Panc1 (cell line): ENCODE data around the gene PSMD7. TPM values are rescaled to one million over a fixed set of nuclear protein-coding genes. Genes with fewer than 3 reads are reported as not detected.

Experiments used
- ATAC-seq: fragments of 200-7000 bp; cut with Tn5 transposase; 2 replicates; pipeline ENCODE4 v1.9.1; 2020; ENCODE audit warnings: mild to moderate bottlenecking, moderate library complexity
- BruUV-seq: library from RNA; stranded (reverse); fragments of 400-500 nt; replicated peaks from 2 replicates; lab custom pipeline; 2021; lab: Mats Ljungman, UMichigan
- CTCF ChIA-PET: fragments of 300-600 bp; sonication (Branson Sonifier 250); formaldehyde crosslinking; loops from one replicate; lab custom pipeline; 2022; ENCODE audit warnings: antibody characterized with exemption; lab: Charles Lee
- POLR2A ChIA-PET: fragments of 300-600 bp; sonication (Branson Sonifier 250); formaldehyde crosslinking; loops from one replicate; lab custom pipeline; 2022; ENCODE audit warnings: antibody characterized with exemption; lab: Charles Lee
- DNase-seq: peaks from one replicate; pipeline ENCODE4 v3.0.0-alpha.2; 2010; ENCODE audit warnings: low read depth, low spot score
- H3K27ac ChIP-seq: 2 replicates; pipeline ENCODE4 v1.5.1; 2011; ENCODE audit warnings: mild to moderate bottlenecking, low read length, inconsistent platforms
- H3K27me3 ChIP-seq: fragments of 200-500 bp; sonication (Bioruptor generic); 2 replicates; pipeline ENCODE4 v1.6.0; 2014; ENCODE audit warnings: low read length, inconsistent platforms; ENCODE audit not compliant: control insufficient read depth, insufficient read depth
- H3K36me3 ChIP-seq: fragments of 200-500 bp; sonication (Bioruptor generic); 2 replicates; pipeline ENCODE4 v1.5.1; 2014; ENCODE audit warnings: inconsistent platforms, mild to moderate bottlenecking, low read length, moderate library complexity; ENCODE audit not compliant: control insufficient read depth, insufficient read depth
- H3K4me1 ChIP-seq: 2 replicates; pipeline ENCODE4 v1.5.1; 2011; ENCODE audit warnings: inconsistent platforms, mild to moderate bottlenecking, low read length, moderate library complexity; ENCODE audit not compliant: control insufficient read depth, insufficient read depth
- H3K4me3 ChIP-seq, 2 experiments: 2 replicates each; pipeline ENCODE4 v1.5.1; 2011 to 2012; ENCODE audit warnings: low read depth in 2 of 2, low read length in 2 of 2, mild to moderate bottlenecking in 2 of 2, inconsistent platforms in 1 of 2, moderate library complexity in 1 of 2
- H3K9me3 ChIP-seq: fragments of 200-500 bp; sonication (Bioruptor generic); 2 replicates; pipeline ENCODE4 v1.5.1; 2014; ENCODE audit warnings: low read depth, mild to moderate bottlenecking, inconsistent platforms, low read length, moderate library complexity; ENCODE audit not compliant: control insufficient read depth, insufficient read depth
- POLR2AphosphoS5 ChIP-seq: IDR thresholded peaks from 2 replicates; pipeline ENCODE4 v1.6.1; 2012; ENCODE audit warnings: mild to moderate bottlenecking, low read depth, low read length, moderate library complexity
- SIN3A ChIP-seq: IDR thresholded peaks from 2 replicates; pipeline ENCODE4 v1.6.1; 2012; ENCODE audit warnings: low read depth, mild to moderate bottlenecking, low read length, moderate library complexity, borderline replicate concordance; ENCODE audit not compliant: insufficient read depth
- TCF7L2 ChIP-seq: IDR thresholded peaks from 2 replicates; pipeline ENCODE4 v1.6.1; 2011; ENCODE audit warnings: mild to moderate bottlenecking, low read depth, low read length, inconsistent platforms
- in situ Hi-C: cut with HindIII; loops from 2 replicates; pipeline ENCODE4 v1.10.0; 2016; ENCODE audit warnings: low sequenced_read_pairs, low pct_unique_long_range_greater_than_20kb
- intact Hi-C: fragments of 100-400 bp; cut with micrococcal nuclease; formaldehyde crosslinking; loops from one replicate; pipeline ENCODE4 v1.10.0; 2022; ENCODE audit not compliant: unreplicated experiment
- total RNA-seq: library from RNA; stranded (reverse); gene quantifications from one replicate; pipeline ENCODE4 v1.2.1, GENCODE V29; 2021; ENCODE audit not compliant: unreplicated experiment
- TF ChIP-seq, protein P1 (sequence below): fragments of 450-650 bp; IDR thresholded peaks from 2 replicates; pipeline ENCODE4 v1.5.1; 2017; ENCODE audit warnings: mild to moderate bottlenecking
- TF ChIP-seq, protein P2 (sequence below), 2 experiments: IDR thresholded peaks; 2 replicates each; pipeline ENCODE4 v1.6.1; 2011 to 2012; ENCODE audit warnings: low read depth in 2 of 2, control low read depth in 1 of 2, low read length in 1 of 2, mild to moderate bottlenecking in 1 of 2, moderate library complexity in 1 of 2; ENCODE audit not compliant: insufficient read depth in 1 of 2

Gene PSMD7
- total RNA-seq, 1 experiment from 2014 or later, result 83.9 TPM

DNA sequence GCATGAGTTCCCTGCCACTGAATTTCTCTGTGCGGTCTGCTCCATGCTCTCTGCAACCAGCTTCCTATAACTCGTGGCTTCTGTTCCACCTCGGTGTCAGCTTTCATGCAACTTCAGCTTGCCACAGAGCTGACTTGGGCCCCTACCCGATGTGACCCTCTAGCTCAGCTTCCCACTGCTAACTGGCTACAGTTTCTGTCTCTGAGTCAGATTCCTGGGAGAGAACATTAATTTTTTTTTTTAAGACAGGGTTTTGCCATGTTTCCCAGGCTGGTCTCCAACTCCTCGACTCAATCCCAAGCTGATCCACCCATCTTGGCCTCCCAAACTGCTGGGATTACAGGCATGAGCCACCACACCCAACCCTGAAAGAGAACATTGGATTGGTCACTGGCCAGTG lies 35.5 kb upstream of the PSMD7 start:
- no peaks in the 10 kb centered on the region for H3K36me3 ChIP-seq
- POLR2A ChIA-PET, result no interaction called here
- TF ChIP-seq POLR2AphosphoS5, result no peak
- TF ChIP-seq, protein P1, sequence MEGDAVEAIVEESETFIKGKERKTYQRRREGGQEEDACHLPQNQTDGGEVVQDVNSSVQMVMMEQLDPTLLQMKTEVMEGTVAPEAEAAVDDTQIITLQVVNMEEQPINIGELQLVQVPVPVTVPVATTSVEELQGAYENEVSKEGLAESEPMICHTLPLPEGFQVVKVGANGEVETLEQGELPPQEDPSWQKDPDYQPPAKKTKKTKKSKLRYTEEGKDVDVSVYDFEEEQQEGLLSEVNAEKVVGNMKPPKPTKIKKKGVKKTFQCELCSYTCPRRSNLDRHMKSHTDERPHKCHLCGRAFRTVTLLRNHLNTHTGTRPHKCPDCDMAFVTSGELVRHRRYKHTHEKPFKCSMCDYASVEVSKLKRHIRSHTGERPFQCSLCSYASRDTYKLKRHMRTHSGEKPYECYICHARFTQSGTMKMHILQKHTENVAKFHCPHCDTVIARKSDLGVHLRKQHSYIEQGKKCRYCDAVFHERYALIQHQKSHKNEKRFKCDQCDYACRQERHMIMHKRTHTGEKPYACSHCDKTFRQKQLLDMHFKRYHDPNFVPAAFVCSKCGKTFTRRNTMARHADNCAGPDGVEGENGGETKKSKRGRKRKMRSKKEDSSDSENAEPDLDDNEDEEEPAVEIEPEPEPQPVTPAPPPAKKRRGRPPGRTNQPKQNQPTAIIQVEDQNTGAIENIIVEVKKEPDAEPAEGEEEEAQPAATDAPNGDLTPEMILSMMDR, result no peak
- no peak for TF ChIP-seq SIN3A
- TF ChIP-seq TCF7L2, result no peak
- TF ChIP-seq, protein P2, sequence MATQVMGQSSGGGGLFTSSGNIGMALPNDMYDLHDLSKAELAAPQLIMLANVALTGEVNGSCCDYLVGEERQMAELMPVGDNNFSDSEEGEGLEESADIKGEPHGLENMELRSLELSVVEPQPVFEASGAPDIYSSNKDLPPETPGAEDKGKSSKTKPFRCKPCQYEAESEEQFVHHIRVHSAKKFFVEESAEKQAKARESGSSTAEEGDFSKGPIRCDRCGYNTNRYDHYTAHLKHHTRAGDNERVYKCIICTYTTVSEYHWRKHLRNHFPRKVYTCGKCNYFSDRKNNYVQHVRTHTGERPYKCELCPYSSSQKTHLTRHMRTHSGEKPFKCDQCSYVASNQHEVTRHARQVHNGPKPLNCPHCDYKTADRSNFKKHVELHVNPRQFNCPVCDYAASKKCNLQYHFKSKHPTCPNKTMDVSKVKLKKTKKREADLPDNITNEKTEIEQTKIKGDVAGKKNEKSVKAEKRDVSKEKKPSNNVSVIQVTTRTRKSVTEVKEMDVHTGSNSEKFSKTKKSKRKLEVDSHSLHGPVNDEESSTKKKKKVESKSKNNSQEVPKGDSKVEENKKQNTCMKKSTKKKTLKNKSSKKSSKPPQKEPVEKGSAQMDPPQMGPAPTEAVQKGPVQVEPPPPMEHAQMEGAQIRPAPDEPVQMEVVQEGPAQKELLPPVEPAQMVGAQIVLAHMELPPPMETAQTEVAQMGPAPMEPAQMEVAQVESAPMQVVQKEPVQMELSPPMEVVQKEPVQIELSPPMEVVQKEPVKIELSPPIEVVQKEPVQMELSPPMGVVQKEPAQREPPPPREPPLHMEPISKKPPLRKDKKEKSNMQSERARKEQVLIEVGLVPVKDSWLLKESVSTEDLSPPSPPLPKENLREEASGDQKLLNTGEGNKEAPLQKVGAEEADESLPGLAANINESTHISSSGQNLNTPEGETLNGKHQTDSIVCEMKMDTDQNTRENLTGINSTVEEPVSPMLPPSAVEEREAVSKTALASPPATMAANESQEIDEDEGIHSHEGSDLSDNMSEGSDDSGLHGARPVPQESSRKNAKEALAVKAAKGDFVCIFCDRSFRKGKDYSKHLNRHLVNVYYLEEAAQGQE (IDR thresholded peaks at IDR 0.05; ENCODE audit: insufficient read depth in 1 of 2, low read depth in 2 of 2, low read length in 1 of 2), result no peak
- intact Hi-C loops, result no loop called here
- no peaks in the 10 kb centered on the region for H3K27me3 ChIP-seq
- ATAC-seq, result no peak
- H3K4me3 ChIP-seq, result no peak overlapping the region
- H3K9me3 ChIP-seq, result no peaks in the 10 kb centered on the region
- H3K27ac ChIP-seq, result no peak overlapping the region
- no peak for DNase-seq
- CTCF ChIA-PET, result interaction anchor here (0.6 kb wide), 1 partner anchor 16 kb away, joined by 3 read pairs; no protein-coding TSS in a partner anchor
- no peaks in the 10 kb centered on the region for H3K4me1 ChIP-seq
- in situ Hi-C loops, result no loop called here
- no TSS peak for BruUV-seq

DNA sequence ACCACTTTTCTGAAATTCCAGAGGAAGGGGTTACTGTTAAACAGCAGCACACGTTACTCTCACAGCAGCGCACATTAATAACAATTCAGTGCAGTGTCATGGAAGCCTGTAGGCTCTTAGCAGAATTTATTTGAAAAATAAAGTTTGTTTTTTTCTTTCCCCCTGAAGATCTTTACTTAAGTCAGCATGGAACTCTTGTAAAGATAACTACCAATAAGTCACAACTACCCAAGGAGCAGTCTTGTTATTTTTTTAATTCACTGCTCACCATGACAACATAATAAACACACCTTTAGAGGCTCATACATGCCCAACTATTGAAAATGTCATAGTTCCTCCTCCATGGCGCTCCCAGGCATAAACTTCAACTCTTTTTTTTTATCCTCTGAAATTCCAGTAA lies 31.8 kb upstream of the PSMD7 start:
- Histone ChIP-seq H3K9me3 (no peaks in the 10 kb centered on the region), H3K36me3 (no peaks in the 10 kb centered on the region), H3K4me1 (no peaks in the 10 kb centered on the region), H3K4me3 (no peak overlapping the region), H3K27ac (no peak overlapping the region), H3K27me3 (peaks cover 2% of the 10 kb centered on the region; the same call in 1 of the 2 replicates)
- CTCF ChIA-PET, result no interaction called here
- POLR2A ChIA-PET, result no interaction called here
- in situ Hi-C loops (no loop called here), intact Hi-C loops (no loop called here)
- TF ChIP-seq, protein P1, result no peak
- TF ChIP-seq, protein P2 (IDR thresholded peaks at IDR 0.05; ENCODE audit: insufficient read depth in 1 of 2, low read depth in 2 of 2, low read length in 1 of 2), result no peak
- TF ChIP-seq TCF7L2, result no peak
- TF ChIP-seq POLR2AphosphoS5, result no peak
- DNase-seq (no peak), ATAC-seq (no peak)
- no TSS peak for BruUV-seq
